H9 (cell line): ENCODE measurements around the gene CNOT6. TPM values are rescaled to one million over a fixed set of nuclear protein-coding genes. Genes with fewer than 3 reads are reported as not detected.

Source experiments
- DNase-seq: peaks from one replicate; pipeline ENCODE4 v3.0.0-alpha.2; 2017
- H2AFZ ChIP-seq: one replicate; pipeline ENCODE4 v1.6.1; 2013; ENCODE audit warnings: mild to moderate bottlenecking, low read length, control low read depth, moderate library complexity
- H2AK5ac ChIP-seq: 2 replicates; pipeline ENCODE4 v1.6.1; 2013; ENCODE audit warnings: low read length, control low read depth, mixed read lengths; ENCODE audit not compliant: insufficient read length
- H2BK120ac ChIP-seq: one replicate; pipeline ENCODE4 v1.6.1; 2013; ENCODE audit warnings: low read depth, mild to moderate bottlenecking, low read length, control low read depth, inconsistent platforms; ENCODE audit not compliant: poor library complexity, severe bottlenecking
- H2BK12ac ChIP-seq: 2 replicates; pipeline ENCODE4 v1.6.1; 2013; ENCODE audit warnings: low read length, control low read depth, mixed read lengths, low read depth; ENCODE audit not compliant: insufficient read length
- H2BK15ac ChIP-seq: 2 replicates; pipeline ENCODE4 v1.6.1; 2013; ENCODE audit warnings: low read depth, low read length, control low read depth
- H2BK20ac ChIP-seq: one replicate; pipeline ENCODE4 v1.6.1; 2013; ENCODE audit warnings: low read depth, mild to moderate bottlenecking, low read length, control low read depth, inconsistent platforms; ENCODE audit not compliant: poor library complexity, severe bottlenecking
- H2BK5ac ChIP-seq: 2 replicates; pipeline ENCODE4 v1.6.1; 2013; ENCODE audit warnings: low read length, control low read depth, mixed read lengths; ENCODE audit not compliant: insufficient read length
- H3K14ac ChIP-seq: 2 replicates; pipeline ENCODE4 v1.6.1; 2013; ENCODE audit warnings: low read length, control low read depth; ENCODE audit not compliant: insufficient read depth
- H3K18ac ChIP-seq: 2 replicates; pipeline ENCODE4 v1.6.1; 2013; ENCODE audit warnings: low read depth, mild to moderate bottlenecking, mixed read lengths, low read length, control low read depth; ENCODE audit not compliant: insufficient read length
- H3K23ac ChIP-seq: 2 replicates; pipeline ENCODE4 v1.6.1; 2013; ENCODE audit warnings: low read length, control low read depth, mixed read lengths, low read depth; ENCODE audit not compliant: insufficient read length
- H3K23me2 ChIP-seq: 2 replicates; pipeline ENCODE4 v1.6.1; 2013; ENCODE audit warnings: low read depth, mild to moderate bottlenecking, mixed read lengths, low read length, control low read depth; ENCODE audit not compliant: insufficient read length, poor library complexity, severe bottlenecking
- H3K27ac ChIP-seq: 2 replicates; pipeline ENCODE4 v1.5.1; 2013; ENCODE audit warnings: low read length, control low read depth, mixed read lengths, low read depth; ENCODE audit not compliant: insufficient read length
- H3K27me3 ChIP-seq: 2 replicates; pipeline ENCODE4 v1.6.1; 2013; ENCODE audit warnings: low read length, control low read depth, inconsistent platforms; ENCODE audit not compliant: insufficient read depth
- H3K4ac ChIP-seq: 2 replicates; pipeline ENCODE4 v1.6.1; 2013; ENCODE audit warnings: low read depth, mild to moderate bottlenecking, control low read depth, inconsistent platforms, low read length, moderate library complexity
- H3K4me1 ChIP-seq: 2 replicates; pipeline ENCODE4 v1.6.1; 2013; ENCODE audit warnings: low read length, control low read depth, inconsistent platforms; ENCODE audit not compliant: insufficient read depth
- H3K4me2 ChIP-seq: 2 replicates; pipeline ENCODE4 v1.6.1; 2013; ENCODE audit warnings: low read length, control low read depth, mixed read lengths; ENCODE audit not compliant: insufficient read length, insufficient read depth
- H3K56ac ChIP-seq: 2 replicates; pipeline ENCODE4 v1.6.1; 2013; ENCODE audit warnings: low read depth, mild to moderate bottlenecking, mixed read lengths, low read length, control low read depth; ENCODE audit not compliant: insufficient read length
- H3K79me1 ChIP-seq: 2 replicates; pipeline ENCODE4 v1.6.1; 2013; ENCODE audit warnings: low read depth, mild to moderate bottlenecking, moderate library complexity, low read length, control low read depth, inconsistent platforms; ENCODE audit not compliant: insufficient read depth, poor library complexity, severe bottlenecking
- H3K79me2 ChIP-seq: 2 replicates; pipeline ENCODE4 v1.6.1; 2013; ENCODE audit warnings: low read length, control low read depth, inconsistent platforms; ENCODE audit not compliant: insufficient read depth
- H3K9ac ChIP-seq: 2 replicates; pipeline ENCODE4 v1.6.1; 2013; ENCODE audit warnings: low read length, control low read depth, mixed read lengths; ENCODE audit not compliant: insufficient read length; ENCODE audit errors: extremely low read depth
- H3K9me3 ChIP-seq: one replicate; pipeline ENCODE4 v1.6.1; 2013; ENCODE audit warnings: low read depth, low read length, inconsistent platforms; ENCODE audit not compliant: control insufficient read depth
- H3T11ph ChIP-seq: one replicate; pipeline ENCODE4 v1.6.1; 2013; ENCODE audit warnings: mild to moderate bottlenecking, low read length, control low read depth, inconsistent platforms
- H4K20me1 ChIP-seq: one replicate; pipeline ENCODE4 v1.6.1; 2013; ENCODE audit not compliant: control insufficient read depth, insufficient read length, insufficient read depth
- H4K5ac ChIP-seq: 2 replicates; pipeline ENCODE4 v1.6.1; 2013; ENCODE audit warnings: low read depth, mild to moderate bottlenecking, mixed read lengths, low read length, control low read depth; ENCODE audit not compliant: insufficient read length
- H4K8ac ChIP-seq: replicated peaks from 2 replicates; pipeline ENCODE4 v1.6.1; 2013; ENCODE audit warnings: low read length, control low read depth, mixed read lengths, low read depth; ENCODE audit not compliant: insufficient read length
- H4K91ac ChIP-seq: 2 replicates; pipeline ENCODE4 v1.6.1; 2013; ENCODE audit warnings: low read depth, mild to moderate bottlenecking, moderate library complexity, mixed read lengths, low read length, control low read depth; ENCODE audit not compliant: insufficient read length
- H3K27ac Mint-ChIP-seq, 3 experiments: 2 replicates in 2 of 3; 3 replicates in 1 of 3; pipeline ENCODE4 v1.8.0; 2020 to 2021; ENCODE audit warnings: mixed read lengths in 3 of 3, mild to moderate bottlenecking in 1 of 3, moderate library complexity in 1 of 3
- H3K27me3 Mint-ChIP-seq: 2 replicates; pipeline ENCODE4 v1.8.0; 2021; ENCODE audit warnings: low read depth, mild to moderate bottlenecking, moderate library complexity, mixed read lengths
- H3K36me3 Mint-ChIP-seq, 3 experiments: 2 replicates in 2 of 3; 3 replicates in 1 of 3; pipeline ENCODE4 v1.8.0; 2020 to 2021; ENCODE audit warnings: low read depth in 3 of 3, mixed read lengths in 3 of 3; ENCODE audit not compliant: insufficient read depth in 1 of 3
- H3K4me1 Mint-ChIP-seq, 2 experiments: 2 replicates each; pipeline ENCODE4 v1.8.0; 2020; ENCODE audit warnings: mixed read lengths in 2 of 2
- H3K4me3 Mint-ChIP-seq, 2 experiments: 2 replicates in 1 of 2; 3 replicates in 1 of 2; pipeline ENCODE4 v1.8.0; 2020 to 2021; ENCODE audit warnings: mild to moderate bottlenecking in 2 of 2, mixed read lengths in 2 of 2, moderate library complexity in 1 of 2
- H3K9me3 Mint-ChIP-seq, 2 experiments: 2 replicates in 1 of 2; 3 replicates in 1 of 2; pipeline ENCODE4 v1.8.0; 2020; ENCODE audit warnings: mild to moderate bottlenecking in 2 of 2, mixed read lengths in 2 of 2, moderate library complexity in 1 of 2
- CTCF ChIP-seq: fragments of 200-600 bp; sonication (generic); conservative IDR thresholded peaks from 3 replicates; pipeline ENCODE4 v1.8.0; 2021; ENCODE audit warnings: antibody characterized with exemption, mild to moderate bottlenecking
- WGBS: extraction: QIAGEN DNeasy Blood & Tissue Kit; methylation state at CpG from one replicate; pipeline ENCODE4 v1.1.7; 2013; ENCODE audit warnings: missing lambda C conversion rate, low lambda C conversion rate, mixed read lengths; ENCODE audit not compliant: insufficient read length; ENCODE audit errors: extremely low coverage; 5-methylcytosine and 5-hydroxymethylcytosine counted together
- total RNA-seq: library from RNA; stranded (reverse); gene quantifications from 2 replicates; pipeline ENCODE4 v1.2.1, GENCODE V29; 2021

Gene CNOT6
- total RNA-seq, 1 experiment from 2014 or later, result 45.0 TPM

- no peak overlapping the region for H3K4ac ChIP-seq
- H3K9me3 ChIP-seq, result no peaks in the 10 kb centered on the region
- H4K20me1 ChIP-seq, result no peaks in the 10 kb centered on the region
- H3K56ac ChIP-seq, result no peak overlapping the region
- H3K23me2 ChIP-seq, result peaks cover 6% of the 10 kb centered on the region
- WGBS, result no CpG with 5 or more reads among the region's 3 CpGs
- no peak overlapping the region for H3K14ac ChIP-seq
- no peak overlapping the region for H3K18ac ChIP-seq
- H3K4me1 ChIP-seq, result no peaks in the 10 kb centered on the region; the same call in 1 of the 2 replicates
- H3K79me1 ChIP-seq, result peaks cover 11% of the 10 kb centered on the region
- Mint-ChIP-seq H3K4me1 (peaks cover 18 to 24% of the 10 kb centered on the region in 2 experiments), H3K9me3 (no peaks in the 10 kb centered on the region; a peak in 1 of 5 replicates), H3K4me3 (no peak overlapping the region), H3K36me3 (peaks cover 28 to 38% (median 31%) of the 10 kb centered on the region in 3 experiments), H3K27me3 (no peaks in the 10 kb centered on the region), H3K27ac (no peak overlapping the region)
- no peak overlapping the region for H2BK15ac ChIP-seq
- no peak overlapping the region for H4K91ac ChIP-seq
- H2BK20ac ChIP-seq, result no peak overlapping the region
- H2BK12ac ChIP-seq, result no peak overlapping the region
- no peak for DNase-seq
- H4K8ac ChIP-seq, result no peak overlapping the region
- TF ChIP-seq CTCF, result no peak
- H3K27ac ChIP-seq, result no peak overlapping the region
- H3T11ph ChIP-seq, result no peak overlapping the region
- H3K4me2 ChIP-seq, result no peak overlapping the region
- no peaks in the 10 kb centered on the region for H3K27me3 ChIP-seq
- H3K79me2 ChIP-seq, result peaks cover 71% of the 10 kb centered on the region
- H3K9ac ChIP-seq, result no peak overlapping the region
- no peak overlapping the region for H2AFZ ChIP-seq
- H2AK5ac ChIP-seq, result no peak overlapping the region
- no peak overlapping the region for H2BK120ac ChIP-seq
- no peak overlapping the region for H2BK5ac ChIP-seq
- no peak overlapping the region for H4K5ac ChIP-seq
- no peak overlapping the region for H3K23ac ChIP-seq
Measured at GRCh38 chr5:180499684-180500083, 5.5 kb downstream of the CNOT6 start.
